NCI-H774 (cell line): ENCODE results near the gene ACSS3.

Source experiments
- DNase-seq: peaks from one replicate; lab custom pipeline; 2025; lab: John Stamatoyannopoulos, UW

ACSS3 gene

DNA sequence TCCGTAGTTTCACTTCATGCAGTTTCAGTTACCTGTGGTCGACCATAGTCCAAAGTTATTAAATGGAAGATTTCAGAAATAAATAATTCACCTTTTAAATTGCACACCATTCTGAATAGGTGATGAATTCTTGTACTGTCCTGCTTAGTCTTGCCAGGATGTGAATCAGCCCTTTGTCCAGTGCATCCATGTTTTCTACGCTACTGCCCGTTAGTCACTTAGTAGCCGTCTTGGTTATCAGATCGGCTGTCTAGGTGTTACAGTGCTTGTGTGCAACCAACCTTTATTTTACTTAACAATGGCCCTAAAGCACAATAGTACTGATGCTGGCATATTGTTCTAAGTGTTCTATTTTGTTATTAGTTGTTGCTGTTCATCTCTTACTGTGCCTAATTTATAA, 146.7 kb downstream of the ACSS3 start:
- DNase-seq, result no peak

DNA sequence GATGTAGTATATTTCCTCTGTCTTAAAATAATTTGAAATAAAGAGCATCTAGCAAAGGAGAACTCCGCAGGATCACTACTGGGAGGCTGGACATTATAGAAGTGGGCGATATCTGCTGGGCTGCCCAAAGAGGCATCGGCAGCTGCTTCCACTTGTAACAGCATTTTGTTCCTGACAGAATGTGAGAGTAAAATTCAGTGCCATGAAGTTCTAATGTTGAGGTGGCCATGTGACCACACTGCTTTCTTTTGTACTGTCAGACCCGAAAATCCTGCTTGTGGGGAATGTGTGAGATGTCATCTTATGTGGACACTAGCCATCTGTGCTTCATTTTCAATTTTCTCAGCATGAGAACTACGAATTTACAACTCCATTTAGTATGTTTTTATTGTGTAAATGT, 151.9 kb downstream of the ACSS3 start:
- DNase-seq, result no peak

DNA sequence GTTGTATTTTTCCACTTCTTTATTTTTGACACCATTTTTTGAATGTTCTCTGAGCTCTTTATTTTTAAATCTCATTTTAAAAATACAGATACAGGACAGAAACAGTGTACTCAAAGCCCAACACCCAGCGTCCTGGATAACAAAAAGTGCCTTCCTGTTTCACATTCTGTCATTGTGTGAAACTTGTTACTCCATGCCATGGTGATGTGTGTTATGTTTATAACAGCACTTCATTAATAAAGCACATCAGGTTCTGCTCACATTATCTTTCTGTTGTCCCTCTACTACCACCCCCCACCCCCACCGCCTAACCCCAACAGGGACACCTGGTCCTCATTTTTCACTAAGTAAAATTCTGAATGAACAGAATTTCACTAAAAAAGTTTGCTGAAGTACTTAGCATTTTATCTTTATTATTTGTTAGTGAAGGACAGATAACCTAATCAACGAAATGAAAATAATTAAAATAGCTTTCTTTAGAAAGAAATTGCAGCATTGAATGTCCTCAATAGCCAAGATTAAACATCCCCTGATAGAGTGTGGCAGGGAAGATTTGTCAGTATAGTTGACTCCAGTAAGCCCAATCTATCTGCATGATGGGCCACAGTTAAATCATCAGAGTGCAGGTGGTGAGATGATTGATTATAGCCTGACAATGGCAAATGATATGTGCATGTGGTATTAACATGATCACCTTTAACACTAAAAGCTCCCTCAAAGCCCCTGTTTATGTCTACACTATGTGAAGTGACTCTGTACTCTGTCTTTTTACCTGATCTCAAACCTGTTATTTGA, 153.9 kb downstream of the ACSS3 start:
- no peak for DNase-seq

DNA sequence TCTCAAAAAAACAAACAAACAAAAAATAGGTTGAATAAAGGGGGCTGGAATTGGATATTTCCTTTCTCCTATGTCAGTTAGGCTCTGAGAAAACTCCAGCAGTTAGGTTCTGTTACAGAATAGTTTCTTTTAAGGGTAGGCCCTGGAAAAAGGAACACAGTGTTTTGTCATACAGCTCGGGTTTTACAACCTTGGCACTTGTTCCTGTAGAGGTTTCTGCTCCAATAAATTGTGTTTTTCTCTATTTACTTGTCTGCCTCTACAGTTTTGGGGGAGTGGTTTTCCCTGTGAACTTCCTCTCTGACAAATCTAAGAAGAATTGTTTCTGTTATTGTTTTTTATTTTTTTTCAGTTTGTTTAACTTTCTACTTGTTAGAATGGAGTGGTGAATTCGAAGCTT, 167.6 kb downstream of the ACSS3 start:
- no peak for DNase-seq

DNA sequence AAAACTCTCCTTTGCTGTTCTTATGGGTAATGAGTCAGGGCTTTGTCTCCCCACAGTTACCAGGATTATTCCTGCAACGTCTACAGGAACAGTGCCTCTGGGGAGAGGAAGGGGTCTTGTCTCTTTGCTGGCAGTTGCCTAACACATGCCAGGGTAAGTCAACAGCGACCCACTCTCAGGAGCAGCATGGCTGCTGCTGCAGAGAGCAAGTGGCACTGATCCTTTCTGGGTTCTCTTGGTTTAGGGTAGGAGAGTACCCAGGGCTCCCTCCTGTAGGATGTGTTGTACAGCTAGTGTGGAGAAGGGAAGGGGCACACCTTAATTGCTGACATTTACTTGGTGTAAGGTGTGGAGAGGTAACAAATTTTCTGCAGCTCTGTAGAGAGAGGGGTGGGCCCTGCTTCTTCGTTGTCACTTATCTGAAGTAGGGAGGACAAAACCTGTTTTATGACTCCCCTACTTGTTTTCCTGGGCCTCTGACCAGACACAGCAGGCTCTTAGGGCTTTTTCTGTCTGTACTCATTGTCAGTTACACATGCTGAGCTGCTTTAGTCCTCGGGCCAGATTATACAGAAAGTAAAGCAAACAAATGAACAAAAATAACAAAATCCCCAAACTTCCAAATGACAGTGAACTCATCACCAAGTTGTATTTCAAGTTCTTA, 168.2 kb downstream of the ACSS3 start:
- DNase-seq, result no peak

DNA sequence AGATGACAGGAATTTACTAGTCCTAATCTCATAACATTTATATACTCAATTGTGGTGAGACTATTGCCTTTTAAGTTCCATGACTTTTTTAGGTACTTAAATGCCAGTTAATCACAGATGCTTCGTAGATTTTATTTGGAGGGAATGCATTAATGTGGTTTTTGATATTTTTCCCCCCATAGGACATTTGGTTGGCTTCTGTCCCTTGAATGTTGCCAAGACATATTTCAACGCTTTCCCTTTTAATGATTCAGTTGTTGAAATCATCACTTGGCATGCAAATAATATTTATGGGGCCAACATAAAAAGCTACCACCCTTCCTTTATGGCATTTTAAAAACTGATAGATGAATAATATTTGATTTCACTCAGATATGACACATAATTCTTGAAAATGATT, 172.1 kb downstream of the ACSS3 start:
- DNase-seq, result no peak

DNA sequence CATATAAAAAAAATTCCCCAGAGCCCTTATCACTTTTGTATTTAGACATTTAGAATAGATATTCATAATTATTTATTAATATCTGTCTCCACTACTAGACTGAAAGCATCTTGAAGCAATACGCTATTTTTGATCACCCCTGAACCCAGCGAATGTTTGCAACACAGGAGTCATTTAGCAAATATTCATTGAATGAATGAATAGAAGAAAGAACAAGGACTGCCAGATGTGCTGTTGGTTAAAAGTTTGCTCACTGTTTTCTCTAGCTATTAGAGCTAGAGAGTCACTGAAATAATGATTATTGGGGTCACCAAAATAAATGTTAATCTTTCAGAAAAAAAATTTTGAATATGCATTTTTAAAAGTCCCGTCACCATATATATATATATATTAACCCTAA, 174.3 kb downstream of the ACSS3 start:
- DNase-seq, result no peak

DNA sequence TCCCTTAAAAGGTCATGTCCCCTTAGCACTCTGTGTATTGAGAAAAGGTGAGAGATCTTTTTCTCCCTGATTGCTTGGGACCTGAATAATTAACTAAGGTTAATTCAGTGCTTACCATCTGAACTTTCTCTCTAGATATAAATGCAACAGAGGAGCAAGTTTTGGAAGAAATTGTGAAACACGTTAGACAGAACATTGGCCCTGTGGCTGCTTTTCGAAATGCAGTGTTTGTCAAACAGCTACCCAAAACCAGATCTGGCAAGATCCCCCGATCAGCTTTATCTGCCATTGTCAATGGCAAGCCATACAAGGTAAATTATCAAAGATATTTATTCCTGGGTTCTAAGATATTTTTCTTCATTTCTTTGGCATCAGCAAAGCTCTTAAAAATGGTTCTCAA, 175.5 kb downstream of the ACSS3 start:
- DNase-seq, result no peak

DNA sequence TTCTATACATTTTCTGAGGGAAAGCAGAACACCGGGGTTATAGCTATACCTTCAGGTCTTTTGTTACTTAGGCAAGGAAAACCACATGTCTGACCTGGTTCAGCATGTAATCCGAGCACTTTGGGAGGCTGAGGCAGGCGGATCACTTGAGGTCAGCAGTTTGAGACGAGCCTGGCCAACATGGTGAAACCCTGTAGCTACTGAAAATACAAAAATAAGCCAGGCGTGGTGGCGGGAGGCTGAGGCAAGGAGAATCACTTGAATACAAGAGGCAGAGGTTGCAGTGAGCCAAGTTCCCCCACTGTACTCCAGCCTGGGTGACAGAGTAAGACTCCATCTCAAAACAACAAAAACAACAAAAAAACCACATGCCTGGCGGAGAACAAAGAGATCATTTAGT, 177.6 kb downstream of the ACSS3 start:
- DNase-seq, result no peak

DNA sequence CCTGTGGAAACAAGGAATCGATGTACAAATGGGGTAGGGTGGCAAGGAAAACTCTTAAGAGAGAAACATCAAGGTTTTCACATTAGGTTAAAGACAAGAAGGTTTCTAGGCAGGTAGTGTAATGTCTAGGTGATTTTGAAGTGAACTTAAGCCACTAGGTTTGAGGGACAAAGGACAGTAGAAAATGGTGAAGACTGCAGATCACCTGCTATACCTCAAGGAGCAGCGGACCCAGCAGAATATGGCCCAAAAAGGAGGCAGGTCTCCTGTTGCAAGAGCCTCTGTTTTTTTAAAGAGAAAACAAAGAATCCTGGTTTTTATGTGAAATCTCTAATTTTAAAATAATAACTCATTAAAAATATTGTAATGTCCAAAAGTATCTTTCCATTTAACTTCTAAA, 178.1 kb downstream of the ACSS3 start:
- DNase-seq, result no peak

DNA sequence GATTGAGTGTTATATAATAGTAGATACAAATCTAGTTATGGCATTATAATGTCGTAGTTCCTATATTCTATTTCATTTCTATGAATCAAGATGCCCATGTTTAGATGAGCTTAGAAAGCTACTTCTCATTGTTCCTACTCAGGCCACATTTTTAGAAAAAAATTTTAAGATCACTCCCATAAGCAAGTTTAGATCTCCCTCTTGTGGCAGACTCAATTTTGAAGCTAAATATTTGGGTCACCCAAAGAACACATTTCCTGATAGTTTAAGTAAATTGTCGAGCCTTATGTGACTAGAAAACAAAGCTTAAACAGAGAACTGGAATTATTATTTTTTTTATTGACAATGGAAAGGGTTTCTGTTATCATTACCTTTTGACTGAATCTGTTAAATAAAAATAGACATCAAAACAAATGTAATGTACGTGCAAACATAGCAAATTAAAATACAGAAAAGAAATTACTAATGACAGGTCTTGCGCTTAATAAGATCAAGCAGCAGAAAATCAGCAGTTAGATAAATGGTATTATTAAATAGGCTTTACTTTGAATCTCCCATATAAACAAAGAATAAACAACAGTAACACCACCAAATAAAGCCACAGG, 180.2 kb downstream of the ACSS3 start:
- peak; percentile 67 for DNase-seq

DNA sequence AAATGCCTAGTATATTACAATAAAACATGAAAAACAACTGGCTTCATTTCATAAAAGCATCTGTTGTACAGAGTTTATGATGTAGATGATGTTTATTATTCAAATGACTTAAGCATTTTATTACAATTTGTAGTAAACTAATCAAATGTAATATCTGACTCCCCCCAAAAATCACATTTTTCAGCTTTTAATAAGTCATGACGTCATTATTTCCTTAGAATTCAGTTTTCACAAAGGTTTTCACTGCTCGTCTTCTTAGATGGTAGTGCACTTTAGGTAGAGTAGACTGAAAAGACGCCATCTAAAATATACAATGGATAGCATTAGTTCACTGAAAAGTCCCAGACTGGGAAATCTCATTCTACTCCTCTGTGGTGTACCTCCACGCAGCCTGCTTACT, 181.5 kb downstream of the ACSS3 start:
- DNase-seq, result no peak

DNA sequence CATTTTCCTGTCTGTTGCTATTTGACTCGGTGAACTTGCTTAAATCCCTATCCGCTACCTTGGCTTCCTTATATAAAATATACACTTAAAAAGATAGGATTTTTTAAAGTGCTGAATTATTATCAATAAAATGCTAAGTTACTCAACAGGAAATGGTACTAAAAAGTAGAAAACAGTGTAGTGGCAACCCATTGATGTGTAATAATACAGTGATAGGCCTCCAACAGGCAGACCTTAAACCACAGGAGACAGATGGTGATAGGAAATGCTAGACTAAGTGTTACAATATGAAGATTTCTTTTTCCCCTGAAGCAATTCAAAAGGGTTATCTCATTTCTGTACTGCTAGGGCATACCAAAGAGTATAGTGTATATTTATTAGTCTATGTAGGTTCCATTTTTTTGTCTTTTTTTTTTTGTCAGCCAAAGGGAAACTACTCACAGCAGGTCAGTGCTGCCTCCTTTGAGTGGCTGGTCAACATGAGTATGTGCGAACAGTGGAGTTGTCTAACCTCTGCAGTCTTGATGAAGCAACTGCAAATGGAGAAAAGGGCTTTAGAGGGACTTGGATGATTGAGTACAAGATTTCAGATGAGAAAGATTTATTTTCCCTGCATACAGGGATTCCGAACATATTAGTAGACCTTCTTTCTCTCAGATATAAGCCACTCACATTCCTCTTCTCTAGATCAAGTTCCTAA, 183.8 kb downstream of the ACSS3 start:
- DNase-seq, result no peak

DNA sequence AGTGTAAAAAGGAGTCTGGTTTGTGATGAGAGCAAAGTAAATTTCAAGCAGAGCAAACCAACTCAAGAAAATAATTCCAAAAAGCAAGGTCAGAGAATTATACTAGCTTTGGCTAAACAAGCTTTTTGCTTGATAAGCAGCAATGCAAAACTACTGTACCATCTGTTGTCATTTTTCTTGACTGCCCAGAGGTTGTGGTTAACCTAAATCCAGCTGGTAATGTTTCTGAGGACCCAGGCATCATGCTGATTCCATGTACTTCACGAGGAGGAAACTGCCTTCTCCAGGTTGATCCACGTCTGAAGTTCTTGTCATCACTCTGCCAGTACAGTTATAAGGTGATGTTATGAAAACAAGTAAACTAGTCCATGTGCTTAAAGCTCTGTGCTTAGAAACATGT, 185.2 kb downstream of the ACSS3 start:
- DNase-seq, result no peak

DNA sequence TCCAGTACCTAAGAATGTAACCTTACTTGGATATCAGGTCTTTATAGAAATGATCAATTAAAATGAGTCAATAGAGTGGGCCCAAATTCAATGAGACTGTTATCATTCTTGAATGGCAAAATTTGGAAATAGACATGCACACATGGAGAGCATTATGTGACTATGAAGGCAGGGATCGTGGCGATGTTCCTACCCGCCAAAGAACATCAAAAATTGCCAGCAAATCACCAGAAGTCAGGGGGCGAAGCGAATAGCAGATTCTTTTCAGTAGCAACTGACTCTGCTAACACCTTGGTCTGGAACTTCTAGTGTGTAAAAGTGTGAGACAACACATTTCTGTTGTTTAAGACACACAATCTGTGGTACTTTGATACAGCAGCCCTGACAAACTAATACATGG, 192.5 kb downstream of the ACSS3 start:
- no peak for DNase-seq

DNA sequence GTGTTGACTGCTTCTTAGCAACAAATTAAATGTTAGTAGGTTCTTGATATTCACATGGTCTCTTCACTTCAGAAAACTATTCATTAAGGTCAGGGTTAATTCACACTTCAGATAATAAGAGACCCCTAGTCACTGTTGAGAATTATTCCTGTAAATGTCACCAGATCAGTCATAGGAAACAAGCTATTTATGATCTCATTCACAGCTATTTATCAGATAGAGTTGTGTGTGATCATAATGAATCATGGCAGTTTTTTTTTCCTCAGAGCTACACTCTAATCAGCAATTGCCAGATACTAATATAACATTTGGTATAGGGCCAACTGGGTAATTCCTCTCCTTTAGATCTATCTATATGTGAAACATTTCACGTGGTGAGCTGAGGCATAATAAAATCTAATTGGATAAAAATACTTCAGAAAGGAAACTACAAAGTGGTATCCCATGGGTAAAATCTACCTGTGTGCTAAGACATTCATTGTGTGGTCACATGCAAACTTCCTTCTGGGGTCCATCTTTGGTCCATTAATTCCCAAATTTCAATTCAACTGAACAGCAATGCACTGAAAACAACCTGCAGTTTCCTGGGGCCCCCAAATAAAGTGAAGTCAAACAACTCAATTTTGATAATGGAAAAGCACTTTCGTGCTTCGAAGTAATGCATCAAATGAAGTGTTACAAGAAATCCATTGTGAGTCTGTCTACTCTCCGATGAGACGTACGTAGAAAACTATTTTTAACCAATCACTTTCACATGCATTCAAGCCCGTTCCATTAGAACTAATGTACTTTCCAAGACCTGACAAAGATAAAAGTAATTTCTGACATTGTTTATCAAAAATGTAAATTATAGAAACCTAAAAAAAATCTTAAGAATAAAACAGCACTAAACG, 197.0 kb downstream of the ACSS3 start:
- DNase-seq, result peak; percentile 36

DNA sequence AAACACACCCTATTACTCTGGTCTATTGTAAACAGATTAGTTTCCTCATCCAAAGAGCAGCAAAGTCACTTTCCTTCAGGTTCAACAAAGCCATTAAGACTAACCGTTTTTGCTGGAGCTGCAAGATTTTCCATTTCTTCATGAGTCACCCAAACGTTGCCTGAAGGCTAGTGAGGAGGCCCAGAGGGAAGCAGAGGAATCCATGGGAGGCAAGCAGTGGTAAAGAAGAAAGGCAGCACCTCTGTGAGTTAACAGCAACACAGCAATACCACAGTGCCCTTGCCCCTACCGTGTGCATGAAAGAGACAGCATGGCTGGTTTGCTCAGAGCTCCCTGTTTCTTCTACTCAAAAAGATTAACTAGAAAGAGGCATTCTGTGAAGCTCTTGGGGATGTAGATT, 206.3 kb downstream of the ACSS3 start:
- no peak for DNase-seq

DNA sequence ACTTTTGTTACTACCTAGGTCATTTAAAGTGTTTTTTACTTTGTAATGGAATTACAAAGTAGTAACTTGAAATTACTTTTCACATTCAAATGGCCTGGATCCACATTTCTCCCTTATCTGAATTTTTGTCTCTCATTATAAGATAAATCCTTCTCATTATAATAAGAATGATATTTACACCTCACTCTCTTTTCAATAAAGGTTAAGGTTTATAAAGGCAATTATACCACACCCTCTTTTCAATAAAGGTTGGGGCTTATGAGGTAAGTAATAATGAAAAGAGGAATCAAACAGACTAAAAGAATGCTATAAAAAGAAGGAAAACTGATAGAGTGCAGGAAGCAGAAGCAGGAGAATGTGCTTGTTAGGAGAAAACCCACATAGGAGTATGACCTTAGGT, 210.8 kb downstream of the ACSS3 start:
- DNase-seq, result no peak

DNA sequence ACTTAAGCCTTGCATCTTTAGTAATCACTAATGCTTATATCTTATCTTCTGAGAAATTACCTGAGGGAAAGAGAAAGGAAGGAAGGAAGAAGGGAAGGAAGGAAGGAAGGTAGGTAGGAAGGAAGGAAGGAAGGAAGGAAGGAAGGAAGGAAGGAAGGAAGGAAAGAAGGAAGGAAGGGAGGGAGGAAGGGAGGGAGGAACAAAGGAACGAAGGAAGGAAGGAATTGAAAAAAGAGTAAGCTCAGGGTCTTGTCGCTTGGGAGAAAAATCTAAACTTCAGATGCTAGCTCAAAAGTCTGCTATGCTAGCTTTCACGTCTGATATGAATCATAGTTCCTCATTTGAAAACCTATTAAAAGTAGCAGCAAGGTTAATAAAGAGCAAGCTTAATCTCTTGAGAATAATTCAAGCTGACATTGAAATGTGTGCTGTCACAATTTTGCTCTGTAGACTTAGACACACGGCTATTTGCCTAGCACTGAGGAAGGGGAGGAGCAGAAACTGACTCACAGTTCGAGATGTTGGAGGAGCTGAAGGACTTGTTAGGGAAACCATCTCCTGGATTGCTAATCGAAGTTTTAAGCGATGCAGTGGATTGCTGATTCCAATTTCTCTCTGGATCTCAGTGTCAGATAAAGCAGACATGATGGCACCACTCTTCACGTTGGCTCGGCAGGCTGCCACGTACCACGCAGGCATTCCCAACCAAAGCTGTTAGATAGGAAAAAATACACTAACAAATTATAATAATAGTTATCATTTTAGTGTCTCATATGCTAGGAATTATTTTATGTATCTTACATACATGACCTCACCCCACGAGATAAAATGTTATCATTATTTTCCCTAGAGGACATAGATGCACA, 216.7 kb downstream of the ACSS3 start:
- no peak for DNase-seq

DNA sequence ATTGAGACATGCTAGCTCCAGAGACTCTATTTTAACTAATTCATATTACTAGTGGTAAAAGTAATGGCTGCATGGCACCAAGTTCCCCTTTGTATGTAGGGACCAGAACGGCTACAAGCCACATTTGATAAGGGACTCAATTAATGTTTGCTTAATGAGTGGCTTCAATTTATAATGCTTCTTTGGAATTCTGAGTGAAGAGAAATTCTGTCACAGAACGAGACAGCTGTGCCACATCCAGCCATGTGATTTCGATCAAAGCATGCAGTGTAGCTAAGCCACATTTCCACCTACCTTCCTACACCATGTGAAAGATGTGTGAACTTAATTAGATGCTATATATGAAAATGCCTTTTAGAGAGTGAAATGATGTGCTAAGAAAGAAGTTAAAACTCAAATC, 217.4 kb downstream of the ACSS3 start:
- DNase-seq, result no peak
